Measurements from ENCODE around the gene PDS5A. TPM values are rescaled to one million over a fixed set of nuclear protein-coding genes. Genes with fewer than 3 reads are reported as not detected.

The PDS5A gene
- total RNA-seq, 1 experiment from 2014 or later = 78.8 TPM

GRCh38 chr4:39942507-39942906, 35.2 kb downstream of the PDS5A start:
- POLR2A ChIA-PET = no interaction called here
- Mint-ChIP-seq H3K9me3 (ENCODE audit: unreplicated experiment) (no peaks in the 10 kb centered on the region), H3K4me3 (ENCODE audit: unreplicated experiment) (no peak overlapping the region)

GRCh38 chr4:39941682-39942217, 36.0 kb downstream of the PDS5A start:
- intact Hi-C loops (cut with micrococcal nuclease; ENCODE audit: unreplicated experiment) = no loop called here
- H3K27me3 Mint-ChIP-seq (ENCODE audit: insufficient read depth, unreplicated experiment) = no peaks in the 10 kb centered on the region
- no peak for TF ChIP-seq CTCF (IDR thresholded peaks at IDR 0.05; ENCODE audit: insufficient read depth in 1 of 2, low read depth in 1 of 2, low read length in 1 of 2, severe bottlenecking in 1 of 2, unreplicated experiment in 1 of 2)

More at GRCh38 chr4:39942507-39942906, 35.2 kb downstream of the PDS5A start:
- Histone ChIP-seq H3K4me1 (0 out of 2 replicates have a peak, but pooled peaks cover 1% of the 10 kb centered on the region), H3K36me3 (ENCODE audit: control insufficient read depth, insufficient read depth, low read length) (no peaks in the 10 kb centered on the region; the same call in 1 of the 2 replicates), H3K9me3 (no peaks in the 10 kb centered on the region), H3K4me3 (ENCODE audit: low read depth, low read length) (no peak overlapping the region), H3K27me3 (replicated peaks; ENCODE audit: control insufficient read depth, insufficient read depth, low read length) (no peaks in the 10 kb centered on the region)
- TF ChIP-seq CTCF (IDR thresholded peaks at IDR 0.05; ENCODE audit: insufficient read depth in 1 of 2, low read depth in 1 of 2, low read length in 1 of 2, severe bottlenecking in 1 of 2, unreplicated experiment in 1 of 2) = no peak
- no peak for DNase-seq
- H3K27ac Mint-ChIP-seq (ENCODE audit: unreplicated experiment) = no peak overlapping the region
- no TSS peak for BruUV-seq (replicated peaks)
- no peaks in the 10 kb centered on the region for H3K36me3 Mint-ChIP-seq (ENCODE audit: insufficient read depth, unreplicated experiment)
- intact Hi-C loops (cut with micrococcal nuclease; ENCODE audit: unreplicated experiment) = no loop called here
- H3K27me3 Mint-ChIP-seq (ENCODE audit: insufficient read depth, unreplicated experiment) = no peaks in the 10 kb centered on the region
- peaks cover 6% of the 10 kb centered on the region for H3K4me1 Mint-ChIP-seq (ENCODE audit: low read depth, unreplicated experiment)
- CTCF ChIA-PET = no interaction called here

GRCh38 chr4:39937683-39938268, 39.9 kb downstream of the PDS5A start:
- BruUV-seq (replicated peaks) = no TSS peak
- Mint-ChIP-seq H3K27me3 (ENCODE audit: insufficient read depth, unreplicated experiment) (no peaks in the 10 kb centered on the region), H3K27ac (ENCODE audit: unreplicated experiment) (no peak overlapping the region), H3K4me3 (ENCODE audit: unreplicated experiment) (no peak overlapping the region), H3K4me1 (ENCODE audit: low read depth, unreplicated experiment) (peaks cover 12% of the 10 kb centered on the region), H3K9me3 (ENCODE audit: unreplicated experiment) (no peaks in the 10 kb centered on the region), H3K36me3 (ENCODE audit: insufficient read depth, unreplicated experiment) (peaks cover 12% of the 10 kb centered on the region)
- TF ChIP-seq CTCF (IDR thresholded peaks at IDR 0.05; ENCODE audit: insufficient read depth in 1 of 2, low read depth in 1 of 2, low read length in 1 of 2, severe bottlenecking in 1 of 2, unreplicated experiment in 1 of 2) = no peak
- peaks cover 3% of the 10 kb centered on the region; the same call in 1 of the 2 replicates for H3K4me1 ChIP-seq
- POLR2A ChIA-PET = no interaction called here
- no peak for DNase-seq
- CTCF ChIA-PET = no interaction called here
- H3K36me3 ChIP-seq (ENCODE audit: control insufficient read depth, insufficient read depth, low read length) = no peaks in the 10 kb centered on the region; the same call in none of the 2 replicates
- intact Hi-C loops (cut with micrococcal nuclease; ENCODE audit: unreplicated experiment) = no loop called here
- no peak overlapping the region for H3K4me3 ChIP-seq (ENCODE audit: low read depth, low read length)
- no peaks in the 10 kb centered on the region for H3K27me3 ChIP-seq (replicated peaks; ENCODE audit: control insufficient read depth, insufficient read depth, low read length)
- no peaks in the 10 kb centered on the region for H3K9me3 ChIP-seq

More at GRCh38 chr4:39941682-39942217, 36.0 kb downstream of the PDS5A start:
- no peaks in the 10 kb centered on the region; the same call in 1 of the 2 replicates for H3K36me3 ChIP-seq (ENCODE audit: control insufficient read depth, insufficient read depth, low read length)
- H3K4me3 Mint-ChIP-seq (ENCODE audit: unreplicated experiment) = no peak overlapping the region
- POLR2A ChIA-PET = interaction anchor here (0.6 kb wide), 1 partner anchor 114 kb away, joined by 3 read pairs; no protein-coding TSS in a partner anchor
- no TSS peak for BruUV-seq (replicated peaks)
- H3K4me1 ChIP-seq = no peaks in the 10 kb centered on the region
- peaks cover 10% of the 10 kb centered on the region for H3K4me1 Mint-ChIP-seq (ENCODE audit: low read depth, unreplicated experiment)
- CTCF ChIA-PET = no interaction called here
- H3K27me3 ChIP-seq (replicated peaks; ENCODE audit: control insufficient read depth, insufficient read depth, low read length) = no peaks in the 10 kb centered on the region
- H3K27ac Mint-ChIP-seq (ENCODE audit: unreplicated experiment) = no peak overlapping the region
- no peaks in the 10 kb centered on the region for H3K9me3 Mint-ChIP-seq (ENCODE audit: unreplicated experiment)
- H3K36me3 Mint-ChIP-seq (ENCODE audit: insufficient read depth, unreplicated experiment) = peaks cover 5% of the 10 kb centered on the region
- H3K4me3 ChIP-seq (ENCODE audit: low read depth, low read length) = no peak overlapping the region
- DNase-seq = no peak
- H3K9me3 ChIP-seq = no peaks in the 10 kb centered on the region
